Activated CD8-positive, alpha-beta T cell treated with anti-CD3 and anti-CD28 coated beads, Interleukin-2, amount 10 ng/mL, durations not matched to agents 7 days and 5 days (primary cell): ENCODE data around the gene DLG2. TPM values are rescaled to one million over a fixed set of nuclear protein-coding genes. Genes with fewer than 3 reads are reported as not detected.
A peak's percentile ranks its signal among the peaks of the same experiment; 100 is the strongest.

Source experiments
- ATAC-seq: fragments of 150-1000 bp; cut with Tn5 transposase; one replicate; pipeline ENCODE4 v1.10.0; 2021; ENCODE audit warnings: moderate library complexity
- CTCF ChIA-PET: fragments of 350-600 bp; sonication (Branson Sonifier 250); formaldehyde crosslinking; loops from one replicate; lab custom pipeline; 2021; ENCODE audit warnings: antibody characterized with exemption; lab: Charles Lee
- POLR2A ChIA-PET: fragments of 350-600 bp; sonication (Branson Sonifier 250); formaldehyde crosslinking; loops from one replicate; lab custom pipeline; 2021; ENCODE audit warnings: antibody characterized with exemption; lab: Charles Lee
- DNase-seq: peaks from one replicate; pipeline ENCODE4 v3.0.0-alpha.2; 2020
- H3K27ac Mint-ChIP-seq: one replicate; pipeline ENCODE4 v1.8.0; 2021; ENCODE audit warnings: mild to moderate bottlenecking, mixed read lengths
- H3K27me3 Mint-ChIP-seq: one replicate; pipeline ENCODE4 v1.8.0; 2021; ENCODE audit warnings: low read depth, mixed read lengths
- H3K36me3 Mint-ChIP-seq: one replicate; pipeline ENCODE4 v1.8.0; 2021; ENCODE audit warnings: low read depth, mixed read lengths
- H3K4me1 Mint-ChIP-seq: one replicate; pipeline ENCODE4 v1.8.0; 2021; ENCODE audit warnings: low read depth, mixed read lengths
- H3K4me3 Mint-ChIP-seq: one replicate; pipeline ENCODE4 v1.8.0; 2021; ENCODE audit warnings: mild to moderate bottlenecking, mixed read lengths
- H3K9me3 Mint-ChIP-seq: one replicate; pipeline ENCODE4 v1.8.0; 2022; ENCODE audit warnings: mixed read lengths; ENCODE audit not compliant: insufficient read depth
- total RNA-seq, 2 experiments: library from RNA; stranded (reverse); gene quantifications; one replicate each; pipeline ENCODE4 v1.2.3, GENCODE V29; 2021

DLG2 gene
- total RNA-seq, 2 experiments from 2014 or later, result 1.3 to 1.6 TPM

- DNase-seq, result no peak
- POLR2A ChIA-PET, result no interaction called here
Measured at GRCh38 chr11:85602526-85603213, 24.5 kb downstream of the DLG2 start.

GRCh38 chr11:85599083-85599482 is 28.1 kb downstream of the DLG2 start:
- CTCF ChIA-PET, result interaction anchor here (1.1 to 1.4 kb wide), 2 partner anchors 256 to 595 kb away, joined by 3 to 6 read pairs; partner anchors contain the start of gene CCDC83
- H3K4me3 Mint-ChIP-seq, result no peak overlapping the region
- no peaks in the 10 kb centered on the region for H3K9me3 Mint-ChIP-seq
- no peak overlapping the region for H3K27ac Mint-ChIP-seq
- POLR2A ChIA-PET, result no interaction called here
- no peaks in the 10 kb centered on the region for H3K4me1 Mint-ChIP-seq
- no peaks in the 10 kb centered on the region for H3K36me3 Mint-ChIP-seq
- ATAC-seq, result no peak
- H3K27me3 Mint-ChIP-seq, result peaks cover 2% of the 10 kb centered on the region
- no peak for DNase-seq

More at GRCh38 chr11:85602526-85603213, 24.5 kb downstream of the DLG2 start:
- peaks cover 2% of the 10 kb centered on the region for H3K27me3 Mint-ChIP-seq
- H3K36me3 Mint-ChIP-seq, result no peaks in the 10 kb centered on the region
- H3K4me3 Mint-ChIP-seq, result no peak overlapping the region
- CTCF ChIA-PET, result no interaction called here
- peaks cover 2% of the 10 kb centered on the region for H3K4me1 Mint-ChIP-seq
- H3K27ac Mint-ChIP-seq, result no peak overlapping the region
- H3K9me3 Mint-ChIP-seq, result no peaks in the 10 kb centered on the region
- no peak for ATAC-seq

- no peak for DNase-seq
- Mint-ChIP-seq H3K36me3 (no peaks in the 10 kb centered on the region), H3K4me3 (no peak overlapping the region), H3K9me3 (no peaks in the 10 kb centered on the region), H3K27ac (no peak overlapping the region), H3K27me3 (no peaks in the 10 kb centered on the region), H3K4me1 (no peaks in the 10 kb centered on the region)
- ChIA-PET POLR2A (no interaction called here), CTCF (interaction anchor here (1.0 kb wide), 1 partner anchor 258 kb away, joined by 4 read pairs; the partner anchor contains the start of gene CCDC83)
- ATAC-seq, result no peak
Measured at GRCh38 chr11:85596886-85597285, 30.3 kb downstream of the DLG2 start.

GRCh38 chr11:85595285-85595884 is 31.8 kb downstream of the DLG2 start:
- Mint-ChIP-seq H3K27ac (no peak overlapping the region), H3K4me3 (no peak overlapping the region), H3K4me1 (no peaks in the 10 kb centered on the region), H3K9me3 (no peaks in the 10 kb centered on the region), H3K27me3 (no peaks in the 10 kb centered on the region), H3K36me3 (no peaks in the 10 kb centered on the region)
- no peak for DNase-seq
- ChIA-PET POLR2A (no interaction called here), CTCF (interaction anchor here (0.9 kb wide), 1 partner anchor 32 kb away, joined by 4 read pairs; the partner anchor contains the start of genes DLG2 and TMEM126B)
- ATAC-seq, result peak; percentile 57

- Mint-ChIP-seq H3K36me3 (no peaks in the 10 kb centered on the region), H3K9me3 (no peaks in the 10 kb centered on the region), H3K27ac (no peak overlapping the region), H3K4me3 (no peak overlapping the region), H3K4me1 (no peaks in the 10 kb centered on the region), H3K27me3 (peaks cover 13% of the 10 kb centered on the region)
- CTCF ChIA-PET, result interaction anchor here (0.7 to 1.5 kb wide), 2 partner anchors 70 to 1033 kb away, joined by 3 to 5 read pairs; no protein-coding TSS in a partner anchor
- DNase-seq, result no peak
- ATAC-seq, result no peak
- POLR2A ChIA-PET, result no interaction called here
Measured at GRCh38 chr11:85590848-85591483, 36.2 kb downstream of the DLG2 start.

GRCh38 chr11:85589373-85589772 is 37.8 kb downstream of the DLG2 start:
- no peak overlapping the region for H3K4me3 Mint-ChIP-seq
- POLR2A ChIA-PET, result no interaction called here
- CTCF ChIA-PET, result no interaction called here
- H3K4me1 Mint-ChIP-seq, result no peaks in the 10 kb centered on the region
- H3K27ac Mint-ChIP-seq, result no peak overlapping the region
- no peak for ATAC-seq
- no peaks in the 10 kb centered on the region for H3K9me3 Mint-ChIP-seq
- peaks cover 24% of the 10 kb centered on the region for H3K27me3 Mint-ChIP-seq
- no peak for DNase-seq
- H3K36me3 Mint-ChIP-seq, result no peaks in the 10 kb centered on the region

- ChIA-PET POLR2A (no interaction called here), CTCF (no interaction called here)
- Mint-ChIP-seq H3K27ac (no peak overlapping the region), H3K9me3 (no peaks in the 10 kb centered on the region), H3K4me3 (no peak overlapping the region), H3K27me3 (peaks cover 19% of the 10 kb centered on the region), H3K4me1 (no peaks in the 10 kb centered on the region), H3K36me3 (no peaks in the 10 kb centered on the region)
- ATAC-seq, result no peak
- no peak for DNase-seq
Measured at GRCh38 chr11:85582111-85582510, 45.0 kb downstream of the DLG2 start.

GRCh38 chr11:85575388-85575787 is 51.8 kb downstream of the DLG2 start:
- H3K4me3 Mint-ChIP-seq, result no peak overlapping the region
- no peak for DNase-seq
- H3K4me1 Mint-ChIP-seq, result no peaks in the 10 kb centered on the region
- peaks cover 5% of the 10 kb centered on the region for H3K27me3 Mint-ChIP-seq
- no peaks in the 10 kb centered on the region for H3K9me3 Mint-ChIP-seq
- H3K36me3 Mint-ChIP-seq, result no peaks in the 10 kb centered on the region
- ChIA-PET CTCF (no interaction called here), POLR2A (no interaction called here)
- ATAC-seq, result no peak
- H3K27ac Mint-ChIP-seq, result no peak overlapping the region

- peaks cover 5% of the 10 kb centered on the region for H3K27me3 Mint-ChIP-seq
- no peak for DNase-seq
- peaks cover 3% of the 10 kb centered on the region for H3K4me1 Mint-ChIP-seq
- H3K4me3 Mint-ChIP-seq, result no peak overlapping the region
- no peaks in the 10 kb centered on the region for H3K36me3 Mint-ChIP-seq
- no peak overlapping the region for H3K27ac Mint-ChIP-seq
- H3K9me3 Mint-ChIP-seq, result no peaks in the 10 kb centered on the region
- POLR2A ChIA-PET, result no interaction called here
- CTCF ChIA-PET, result interaction anchor here (1.2 kb wide), 1 partner anchor 10 kb away, joined by 3 read pairs; no protein-coding TSS in a partner anchor
- no peak for ATAC-seq
Measured at GRCh38 chr11:85572056-85572455, 55.1 kb downstream of the DLG2 start.

GRCh38 chr11:85569525-85569924 is 57.6 kb downstream of the DLG2 start:
- ChIA-PET POLR2A (no interaction called here), CTCF (no interaction called here)
- H3K27me3 Mint-ChIP-seq, result peaks cover 10% of the 10 kb centered on the region
- no peak overlapping the region for H3K4me3 Mint-ChIP-seq
- DNase-seq (no peak), ATAC-seq (no peak)
- H3K4me1 Mint-ChIP-seq, result peaks cover 3% of the 10 kb centered on the region
- no peak overlapping the region for H3K27ac Mint-ChIP-seq
- no peaks in the 10 kb centered on the region for H3K36me3 Mint-ChIP-seq
- no peaks in the 10 kb centered on the region for H3K9me3 Mint-ChIP-seq

GRCh38 chr11:85558411-85558810 is 68.7 kb downstream of the DLG2 start:
- no peaks in the 10 kb centered on the region for H3K4me1 Mint-ChIP-seq
- DNase-seq (no peak), ATAC-seq (no peak)
- no peaks in the 10 kb centered on the region for H3K36me3 Mint-ChIP-seq
- no peak overlapping the region for H3K27ac Mint-ChIP-seq
- H3K4me3 Mint-ChIP-seq, result no peak overlapping the region
- POLR2A ChIA-PET, result no interaction called here
- CTCF ChIA-PET, result no interaction called here
- H3K9me3 Mint-ChIP-seq, result no peaks in the 10 kb centered on the region
- no peaks in the 10 kb centered on the region for H3K27me3 Mint-ChIP-seq

GRCh38 chr11:85551881-85552280 is 75.3 kb downstream of the DLG2 start:
- H3K27me3 Mint-ChIP-seq, result no peaks in the 10 kb centered on the region
- H3K36me3 Mint-ChIP-seq, result no peaks in the 10 kb centered on the region
- no peak for ATAC-seq
- H3K9me3 Mint-ChIP-seq, result no peaks in the 10 kb centered on the region
- CTCF ChIA-PET, result no interaction called here
- DNase-seq, result no peak
- H3K4me1 Mint-ChIP-seq, result no peaks in the 10 kb centered on the region
- no peak overlapping the region for H3K4me3 Mint-ChIP-seq
- POLR2A ChIA-PET, result no interaction called here
- no peak overlapping the region for H3K27ac Mint-ChIP-seq
